Liver (tissue), 3 donors: ENCODE data around the gene APOBEC3C.
"Not testable (repeated sequence)": the region's sequence is repeated elsewhere in the genome, so short reads cannot be mapped to it uniquely, and the experiment has no call there.

ENCODE experiments used
- CTCF ChIP-seq: fragments of 150-350 bp; IDR thresholded peaks from 2 replicates; pipeline ENCODE4 v1.5.1; 2017; ENCODE audit warnings: improper control_type of control experiment, low read depth, low read length; ENCODE audit not compliant: missing input control
- EGR1 ChIP-seq, 2 donors: IDR thresholded peaks; 2 replicates each; pipeline ENCODE4 v1.6.1; 2016 to 2018; ENCODE audit warnings: antibody characterized with exemption in 2 of 2, low read depth in 2 of 2
- GABPA ChIP-seq, 2 donors: IDR thresholded peaks in 1 of 2; conservative IDR thresholded peaks in 1 of 2; 2 replicates each; pipeline ENCODE4 v1.6.1; 2016; ENCODE audit warnings: antibody characterized with exemption in 2 of 2, mild to moderate bottlenecking in 1 of 2, moderate library complexity in 1 of 2
- HNF4G ChIP-seq: IDR thresholded peaks from 2 replicates; pipeline ENCODE4 v1.6.1; 2016; ENCODE audit warnings: antibody characterized with exemption
- JUND ChIP-seq, 2 donors: IDR thresholded peaks; 2 replicates each; pipeline ENCODE4 v1.6.1; 2016; ENCODE audit warnings: antibody characterized with exemption in 2 of 2
- RAD21 ChIP-seq, 2 donors: IDR thresholded peaks; 2 replicates each; pipeline ENCODE4 v1.6.1; 2016; ENCODE audit warnings: antibody characterized with exemption in 2 of 2, mild to moderate bottlenecking in 2 of 2
- TAF1 ChIP-seq: conservative IDR thresholded peaks from 2 replicates; pipeline ENCODE4 v1.6.1; 2016; ENCODE audit warnings: antibody characterized with exemption, mild to moderate bottlenecking
- YY1 ChIP-seq: IDR thresholded peaks from 2 replicates; pipeline ENCODE4 v1.6.1; 2016; ENCODE audit warnings: antibody characterized with exemption, mild to moderate bottlenecking
- ZBTB33 ChIP-seq: IDR thresholded peaks from 2 replicates; pipeline ENCODE4 v1.6.1; 2016; ENCODE audit warnings: antibody characterized with exemption
- TF ChIP-seq, protein P1 (sequence below): IDR thresholded peaks from 2 replicates; pipeline ENCODE4 v1.6.1; 2016; ENCODE audit warnings: antibody characterized with exemption
- TF ChIP-seq, protein P2 (sequence below): IDR thresholded peaks from 2 replicates; pipeline ENCODE4 v1.6.1; 2016; ENCODE audit warnings: antibody characterized with exemption
- donor health status: healthy.
- donor health status: healthy.

DNA sequence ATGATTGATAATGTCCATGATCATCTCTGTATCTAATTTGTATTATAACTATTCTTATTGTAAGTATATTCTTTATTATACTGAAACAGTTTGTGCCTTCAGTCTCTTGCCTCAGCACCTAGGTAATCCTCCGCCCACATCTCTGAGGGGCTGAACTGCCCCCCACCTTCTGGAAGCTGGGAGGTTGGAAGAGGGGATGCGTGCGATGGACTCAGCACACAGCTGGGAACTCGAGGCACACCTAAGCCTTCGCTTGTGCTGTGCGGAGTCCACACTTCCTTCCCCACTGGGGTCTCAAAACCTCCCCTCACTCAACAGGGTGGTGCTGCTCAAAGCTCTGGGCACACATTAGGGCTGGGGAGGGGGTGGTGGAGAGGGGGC is 506 bp upstream of the APOBEC3C start:
- TF ChIP-seq CTCF; JUND (IDR thresholded peaks at IDR 0.05); RAD21 (IDR thresholded peaks at IDR 0.05); GABPA (IDR thresholded peaks at IDR 0.05 in 1 of 2, conservative IDR thresholded peaks at IDR 0.05 in 1 of 2); YY1; TAF1; ZBTB33; EGR1 (IDR thresholded peaks at IDR 0.05; ENCODE audit: low read depth in 2 of 2); HNF4G: not testable (repeated sequence)
- TF ChIP-seq, protein P1, sequence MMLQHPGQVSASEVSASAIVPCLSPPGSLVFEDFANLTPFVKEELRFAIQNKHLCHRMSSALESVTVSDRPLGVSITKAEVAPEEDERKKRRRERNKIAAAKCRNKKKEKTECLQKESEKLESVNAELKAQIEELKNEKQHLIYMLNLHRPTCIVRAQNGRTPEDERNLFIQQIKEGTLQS: not testable (repeated sequence)
- TF ChIP-seq, protein P2, sequence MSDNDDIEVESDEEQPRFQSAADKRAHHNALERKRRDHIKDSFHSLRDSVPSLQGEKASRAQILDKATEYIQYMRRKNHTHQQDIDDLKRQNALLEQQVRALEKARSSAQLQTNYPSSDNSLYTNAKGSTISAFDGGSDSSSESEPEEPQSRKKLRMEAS: not testable (repeated sequence)
